ENCODE data around the gene BRD4.

The BRD4 gene

GRCh38 chr19:15198951-15199660, 133.2 kb downstream of the BRD4 start:
- Histone ChIP-seq H3K36me3 (ENCODE audit: insufficient read depth, low read depth, low read length) (peaks cover 30% of the 10 kb centered on the region), H3K27me3 (ENCODE audit: insufficient read depth, low read length) (peaks cover 3% of the 10 kb centered on the region; the same call in 1 of the 2 replicates), H3K4me3 (ENCODE audit: low read length) (peak overlapping the region; percentile 70), H3K27ac (ENCODE audit: low read length) (no peak overlapping the region), H3K9ac (ENCODE audit: low read depth, low read length) (peak overlapping the region; percentile 67; the same call in 1 of the 2 replicates), H3K9me3 (ENCODE audit: insufficient read depth, low read depth, low read length) (no peaks in the 10 kb centered on the region), H3K4me1 (ENCODE audit: insufficient read depth, low read length) (peaks cover 14% of the 10 kb centered on the region)

- Histone ChIP-seq H3K27ac (ENCODE audit: low read length) (no peak overlapping the region), H3K27me3 (ENCODE audit: insufficient read depth, low read length) (peaks cover 3% of the 10 kb centered on the region; the same call in 1 of the 2 replicates), H3K4me3 (ENCODE audit: low read length) (no peak overlapping the region), H3K9me3 (ENCODE audit: insufficient read depth, low read depth, low read length) (no peaks in the 10 kb centered on the region), H3K9ac (ENCODE audit: low read depth, low read length) (no peak overlapping the region), H3K36me3 (ENCODE audit: insufficient read depth, low read depth, low read length) (peaks cover 35% of the 10 kb centered on the region), H3K4me1 (ENCODE audit: insufficient read depth, low read length) (peaks cover 14% of the 10 kb centered on the region)
Measured at GRCh38 chr19:15197942-15198341, 134.4 kb downstream of the BRD4 start.

GRCh38 chr19:15197275-15197941, 134.9 kb downstream of the BRD4 start:
- no peak overlapping the region for H3K27ac ChIP-seq (ENCODE audit: low read length)
- peaks cover 14% of the 10 kb centered on the region for H3K4me1 ChIP-seq (ENCODE audit: insufficient read depth, low read length)
- no peak overlapping the region for H3K9ac ChIP-seq (ENCODE audit: low read depth, low read length)
- no peak overlapping the region for H3K4me3 ChIP-seq (ENCODE audit: low read length)
- H3K9me3 ChIP-seq (ENCODE audit: insufficient read depth, low read depth, low read length): no peaks in the 10 kb centered on the region
- H3K27me3 ChIP-seq (ENCODE audit: insufficient read depth, low read length): peaks cover 3% of the 10 kb centered on the region; the same call in 1 of the 2 replicates
- H3K36me3 ChIP-seq (ENCODE audit: insufficient read depth, low read depth, low read length): peaks cover 41% of the 10 kb centered on the region

- no peak overlapping the region for H3K27ac ChIP-seq (ENCODE audit: low read length)
- peak overlapping the region; percentile 45; the same call in 1 of the 2 replicates for H3K9ac ChIP-seq (ENCODE audit: low read depth, low read length)
- H3K4me3 ChIP-seq (ENCODE audit: low read length): peak overlapping the region; percentile 63
- H3K9me3 ChIP-seq (ENCODE audit: insufficient read depth, low read depth, low read length): no peaks in the 10 kb centered on the region
- peaks cover 2% of the 10 kb centered on the region; the same call in 1 of the 2 replicates for H3K27me3 ChIP-seq (ENCODE audit: insufficient read depth, low read length)
- H3K4me1 ChIP-seq (ENCODE audit: insufficient read depth, low read length): peaks cover 14% of the 10 kb centered on the region
- peaks cover 50% of the 10 kb centered on the region for H3K36me3 ChIP-seq (ENCODE audit: insufficient read depth, low read depth, low read length)
Measured at GRCh38 chr19:15196360-15197005, 135.9 kb downstream of the BRD4 start.

- H3K9ac ChIP-seq (ENCODE audit: low read depth, low read length): peak overlapping the region; percentile 45; the same call in 1 of the 2 replicates
- no peaks in the 10 kb centered on the region for H3K9me3 ChIP-seq (ENCODE audit: insufficient read depth, low read depth, low read length)
- H3K27ac ChIP-seq (ENCODE audit: low read length): no peak overlapping the region
Measured at GRCh38 chr19:15195371-15196334, 136.7 kb downstream of the BRD4 start.

GRCh38 chr19:15194938-15195337, 137.4 kb downstream of the BRD4 start:
- Histone ChIP-seq H3K27me3 (ENCODE audit: insufficient read depth, low read length) (no peaks in the 10 kb centered on the region), H3K9ac (ENCODE audit: low read depth, low read length) (no peak overlapping the region; the same call in 1 of the 2 replicates), H3K36me3 (ENCODE audit: insufficient read depth, low read depth, low read length) (peaks cover 65% of the 10 kb centered on the region), H3K4me1 (ENCODE audit: insufficient read depth, low read length) (peaks cover 14% of the 10 kb centered on the region), H3K4me3 (ENCODE audit: low read length) (peak overlapping the region; percentile 65; the same call in 1 of the 2 replicates), H3K27ac (ENCODE audit: low read length) (no peak overlapping the region), H3K9me3 (ENCODE audit: insufficient read depth, low read depth, low read length) (no peaks in the 10 kb centered on the region)

More at GRCh38 chr19:15195371-15196334, 136.7 kb downstream of the BRD4 start:
- peak overlapping the region; percentile 65; the same call in 1 of the 2 replicates for H3K4me3 ChIP-seq (ENCODE audit: low read length)
- H3K36me3 ChIP-seq (ENCODE audit: insufficient read depth, low read depth, low read length): peaks cover 57% of the 10 kb centered on the region
- H3K4me1 ChIP-seq (ENCODE audit: insufficient read depth, low read length): peaks cover 14% of the 10 kb centered on the region
- H3K27me3 ChIP-seq (ENCODE audit: insufficient read depth, low read length): no peaks in the 10 kb centered on the region

GRCh38 chr19:15191982-15192381, 140.4 kb downstream of the BRD4 start:
- peaks cover 71% of the 10 kb centered on the region for H3K36me3 ChIP-seq (ENCODE audit: insufficient read depth, low read depth, low read length)
- no peaks in the 10 kb centered on the region for H3K27me3 ChIP-seq (ENCODE audit: insufficient read depth, low read length)

GRCh38 chr19:15191514-15191913, 140.8 kb downstream of the BRD4 start:
- H3K4me3 ChIP-seq (ENCODE audit: low read length): no peak overlapping the region
- no peak overlapping the region for H3K27ac ChIP-seq (ENCODE audit: low read length)
- no peaks in the 10 kb centered on the region for H3K27me3 ChIP-seq (ENCODE audit: insufficient read depth, low read length)
- H3K4me1 ChIP-seq (ENCODE audit: insufficient read depth, low read length): peaks cover 4% of the 10 kb centered on the region; the same call in 1 of the 2 replicates
- no peak overlapping the region for H3K9ac ChIP-seq (ENCODE audit: low read depth, low read length)
- no peaks in the 10 kb centered on the region for H3K9me3 ChIP-seq (ENCODE audit: insufficient read depth, low read depth, low read length)
- peaks cover 71% of the 10 kb centered on the region for H3K36me3 ChIP-seq (ENCODE audit: insufficient read depth, low read depth, low read length)

More at GRCh38 chr19:15191982-15192381, 140.4 kb downstream of the BRD4 start:
- peaks cover 5% of the 10 kb centered on the region; the same call in 1 of the 2 replicates for H3K4me1 ChIP-seq (ENCODE audit: insufficient read depth, low read length)
- no peak overlapping the region for H3K4me3 ChIP-seq (ENCODE audit: low read length)
- H3K27ac ChIP-seq (ENCODE audit: low read length): no peak overlapping the region
- H3K9me3 ChIP-seq (ENCODE audit: insufficient read depth, low read depth, low read length): no peaks in the 10 kb centered on the region
- no peak overlapping the region for H3K9ac ChIP-seq (ENCODE audit: low read depth, low read length)

GRCh38 chr19:15188851-15189250, 143.5 kb downstream of the BRD4 start:
- Histone ChIP-seq H3K4me3 (ENCODE audit: low read length) (no peak overlapping the region), H3K36me3 (ENCODE audit: insufficient read depth, low read depth, low read length) (peaks cover 91% of the 10 kb centered on the region), H3K27ac (ENCODE audit: low read length) (no peak overlapping the region), H3K27me3 (ENCODE audit: insufficient read depth, low read length) (no peaks in the 10 kb centered on the region), H3K9me3 (ENCODE audit: insufficient read depth, low read depth, low read length) (no peaks in the 10 kb centered on the region), H3K9ac (ENCODE audit: low read depth, low read length) (no peak overlapping the region), H3K4me1 (ENCODE audit: insufficient read depth, low read length) (no peaks in the 10 kb centered on the region)

- no peaks in the 10 kb centered on the region for H3K27me3 ChIP-seq (ENCODE audit: insufficient read depth, low read length)
Measured at GRCh38 chr19:15187026-15188007, 145.0 kb downstream of the BRD4 start.

More at GRCh38 chr19:15187026-15188007, 145.0 kb downstream of the BRD4 start:
- no peak overlapping the region for H3K27ac ChIP-seq (ENCODE audit: low read length)
- H3K9me3 ChIP-seq (ENCODE audit: insufficient read depth, low read depth, low read length): no peaks in the 10 kb centered on the region
- no peak overlapping the region for H3K9ac ChIP-seq (ENCODE audit: low read depth, low read length)
- peaks cover 87% of the 10 kb centered on the region for H3K36me3 ChIP-seq (ENCODE audit: insufficient read depth, low read depth, low read length)
- no peaks in the 10 kb centered on the region for H3K4me1 ChIP-seq (ENCODE audit: insufficient read depth, low read length)
- no peak overlapping the region for H3K4me3 ChIP-seq (ENCODE audit: low read length)

Measured in iPS-20b (cell line).